ENCODE measurements around the gene MSRB1.

Gene MSRB1

DNA sequence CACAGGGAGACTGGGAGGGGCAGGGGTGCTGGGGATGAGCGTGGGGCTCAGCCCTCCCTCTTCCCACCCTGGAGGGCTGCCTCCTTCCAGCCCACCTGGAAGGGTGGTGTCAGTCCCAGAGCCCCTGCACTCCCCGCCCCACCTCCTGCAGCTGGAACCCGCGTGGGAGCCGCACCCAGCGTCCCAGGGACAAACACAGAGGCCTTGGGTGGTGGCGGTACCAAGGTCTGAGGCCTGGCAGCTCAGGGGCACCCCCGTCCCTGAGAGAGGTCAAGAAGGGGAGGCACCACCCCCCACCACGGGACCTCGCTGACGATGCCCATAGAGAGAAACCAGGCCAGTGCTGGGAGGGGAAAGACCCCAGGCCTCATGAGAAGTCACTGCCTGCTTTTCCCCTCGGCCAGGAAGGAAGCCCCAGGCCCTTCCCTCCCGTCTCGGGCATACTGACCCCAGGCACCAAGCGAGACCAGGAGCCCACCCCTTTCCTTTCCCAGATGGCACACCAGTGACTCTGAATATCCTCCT lies 28.9 kb downstream of the MSRB1 start:
- no peak for TF ChIP-seq HDGF (IDR thresholded peaks at IDR 0.05; ENCODE audit: borderline replicate concordance)
- no peak for TF ChIP-seq FOXK2 (IDR thresholded peaks at IDR 0.05)
- TF ChIP-seq LEF1 (IDR thresholded peaks at IDR 0.05; ENCODE audit: borderline replicate concordance): no peak
- TF ChIP-seq FOXM1 (IDR thresholded peaks at IDR 0.05; ENCODE audit: borderline replicate concordance): no peak
- no peak for TF ChIP-seq ARNT (IDR thresholded peaks at IDR 0.05)
- TF ChIP-seq SUZ12 (IDR thresholded peaks at IDR 0.05): no peak
- no peak for TF ChIP-seq TARDBP (IDR thresholded peaks at IDR 0.05)
- TF ChIP-seq ZNF384 (IDR thresholded peaks at IDR 0.05): no peak
- no peak for TF ChIP-seq CTBP1 (IDR thresholded peaks at IDR 0.05; ENCODE audit: borderline replicate concordance)
- no peak for TF ChIP-seq NFRKB (IDR thresholded peaks at IDR 0.05)
- TF ChIP-seq, protein P1, sequence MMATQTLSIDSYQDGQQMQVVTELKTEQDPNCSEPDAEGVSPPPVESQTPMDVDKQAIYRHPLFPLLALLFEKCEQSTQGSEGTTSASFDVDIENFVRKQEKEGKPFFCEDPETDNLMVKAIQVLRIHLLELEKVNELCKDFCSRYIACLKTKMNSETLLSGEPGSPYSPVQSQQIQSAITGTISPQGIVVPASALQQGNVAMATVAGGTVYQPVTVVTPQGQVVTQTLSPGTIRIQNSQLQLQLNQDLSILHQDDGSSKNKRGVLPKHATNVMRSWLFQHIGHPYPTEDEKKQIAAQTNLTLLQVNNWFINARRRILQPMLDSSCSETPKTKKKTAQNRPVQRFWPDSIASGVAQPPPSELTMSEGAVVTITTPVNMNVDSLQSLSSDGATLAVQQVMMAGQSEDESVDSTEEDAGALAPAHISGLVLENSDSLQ (IDR thresholded peaks at IDR 0.05): no peak
- TF ChIP-seq BHLHE40 (IDR thresholded peaks at IDR 0.05; ENCODE audit: borderline replicate concordance): no peak
- TF ChIP-seq FOXA1 (IDR thresholded peaks at IDR 0.05): no peak
- TF ChIP-seq L3MBTL2 (conservative IDR thresholded peaks at IDR 0.05): no peak
- TF ChIP-seq ELF4 (IDR thresholded peaks at IDR 0.05): no peak
- CTCF ChIA-PET: no interaction called here
- DNase-seq (ENCODE audit: extremely low spot score): no peak
- POLR2A ChIA-PET: interaction anchor here (1.3 kb wide), 1 partner anchor 9 kb away, joined by 4 read pairs; no protein-coding TSS in a partner anchor

DNA sequence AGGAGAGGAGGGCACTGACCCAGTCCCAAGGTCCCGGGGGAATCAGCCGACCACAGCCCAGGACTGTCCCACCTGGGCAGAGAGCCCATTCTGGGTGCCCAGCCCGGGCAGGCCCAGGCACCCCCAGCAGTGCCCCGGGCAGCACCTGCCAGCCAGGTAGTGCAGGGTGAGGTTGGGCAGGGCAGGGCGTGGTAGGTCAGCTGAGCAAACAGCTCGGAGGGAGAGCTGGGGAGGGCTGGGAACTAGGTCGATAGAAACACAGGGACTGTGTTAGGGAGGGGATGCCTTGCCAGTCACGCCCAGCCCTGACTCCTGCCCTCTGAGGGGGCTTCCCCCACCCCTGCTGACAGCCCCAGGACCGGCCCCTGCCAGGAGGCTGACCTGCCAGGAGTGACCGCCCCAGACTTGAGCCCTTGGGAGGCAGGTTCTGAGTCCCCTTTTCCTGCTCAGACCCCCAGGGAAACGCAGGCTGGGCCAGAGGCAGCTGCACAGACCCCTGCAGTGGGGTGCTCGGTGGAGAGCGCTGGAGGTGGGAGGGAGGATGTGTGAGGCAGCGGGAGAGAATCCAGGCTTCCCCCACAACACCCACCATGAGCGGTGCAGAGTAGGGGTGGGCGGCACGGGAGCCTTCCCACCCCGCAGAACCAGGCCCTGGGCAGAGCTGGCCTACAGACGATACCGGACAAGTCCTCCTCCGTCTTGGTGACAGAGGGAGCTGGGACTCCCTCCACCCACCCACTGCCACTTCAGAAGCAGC lies 29.5 kb downstream of the MSRB1 start:
- CTCF ChIA-PET: interaction anchor here (0.6 kb wide), 1 partner anchor 15 kb away, joined by 5 read pairs; no protein-coding TSS in a partner anchor
- POLR2A ChIA-PET: interaction anchor here (1.3 kb wide), 1 partner anchor 10 kb away, joined by 4 read pairs; no protein-coding TSS in a partner anchor
- no peak for DNase-seq (ENCODE audit: extremely low spot score)
- no peak for TF ChIP-seq SP1 (IDR thresholded peaks at IDR 0.05)
- TF ChIP-seq, protein P1 (IDR thresholded peaks at IDR 0.05): no peak
- no peak for TF ChIP-seq ZNF384 (IDR thresholded peaks at IDR 0.05)
- no peak for TF ChIP-seq CTBP1 (IDR thresholded peaks at IDR 0.05; ENCODE audit: borderline replicate concordance)
- TF ChIP-seq FOXK2 (IDR thresholded peaks at IDR 0.05): no peak
- no peak for TF ChIP-seq FOXA1 (IDR thresholded peaks at IDR 0.05)
- no peak for TF ChIP-seq L3MBTL2 (conservative IDR thresholded peaks at IDR 0.05)
- TF ChIP-seq TARDBP (IDR thresholded peaks at IDR 0.05): no peak
- TF ChIP-seq HDGF (IDR thresholded peaks at IDR 0.05; ENCODE audit: borderline replicate concordance): no peak

DNA sequence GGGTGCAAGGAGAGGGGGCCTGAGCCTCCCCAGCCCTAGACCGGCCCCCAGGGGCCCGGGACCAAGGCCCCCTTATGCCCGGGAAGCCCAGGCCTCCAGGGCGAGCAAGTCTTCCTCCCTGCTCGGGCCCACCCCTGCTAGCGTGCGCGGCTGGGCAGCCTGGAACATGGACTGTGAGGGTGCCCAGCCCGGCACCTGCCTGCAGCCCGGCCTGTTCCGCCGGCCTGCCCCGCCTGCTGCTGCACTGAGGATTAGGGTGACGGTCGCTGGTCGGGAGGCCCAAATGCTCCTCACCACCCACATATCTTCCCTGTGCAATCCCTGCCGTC lies 30.8 kb downstream of the MSRB1 start:
- ChIA-PET CTCF (interaction anchor here (0.6 kb wide), 1 partner anchor 17 kb away, joined by 3 read pairs; no protein-coding TSS in a partner anchor), POLR2A (no interaction called here)
- no peak for DNase-seq (ENCODE audit: extremely low spot score)

DNA sequence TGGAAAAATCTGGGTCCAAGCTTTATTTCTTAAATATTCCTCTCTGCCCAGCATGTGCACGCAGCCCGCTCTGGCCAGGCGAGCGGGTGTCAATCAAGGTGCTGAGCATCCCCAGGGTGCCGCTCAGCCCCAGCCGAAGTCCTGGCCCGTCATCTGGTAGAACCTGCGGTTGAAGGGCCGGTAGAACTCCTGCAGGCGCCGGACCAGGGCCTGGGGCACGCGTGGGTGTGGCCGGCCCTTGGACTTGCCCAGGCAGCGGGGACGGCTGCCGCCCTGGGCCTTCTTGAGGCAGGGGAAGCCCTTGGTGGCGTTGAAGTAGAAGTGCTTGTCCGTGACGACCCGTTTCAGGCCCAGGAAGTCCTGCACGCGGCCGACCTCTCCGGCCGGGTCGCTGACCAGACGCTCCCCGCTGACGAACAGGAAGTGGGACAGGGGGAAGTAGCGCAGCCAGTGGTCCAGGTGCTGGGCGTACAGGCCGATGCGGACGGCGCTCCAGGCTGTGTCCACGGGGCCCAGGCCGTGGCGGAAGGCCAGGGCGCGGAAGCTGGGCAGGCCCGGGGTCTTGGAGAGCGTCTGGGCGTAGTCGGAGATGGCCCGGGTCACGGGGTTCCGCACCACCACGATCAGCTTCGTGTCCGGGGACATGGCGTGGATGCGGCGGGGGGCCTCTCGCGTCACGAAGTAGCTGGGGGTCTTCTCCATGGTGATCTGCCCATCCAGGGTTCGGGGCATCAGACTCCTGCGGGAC lies 31.4 kb downstream of the MSRB1 start:
- DNase-seq (ENCODE audit: extremely low spot score): no peak
- CTCF ChIA-PET: interaction anchor here (0.6 to 1.4 kb wide), 2 partner anchors 12 to 18 kb away, joined by 3 read pairs; no protein-coding TSS in a partner anchor
- POLR2A ChIA-PET: no interaction called here
- TF ChIP-seq CTBP1 (IDR thresholded peaks at IDR 0.05; ENCODE audit: borderline replicate concordance) (no peak), FOXK2 (IDR thresholded peaks at IDR 0.05) (no peak), SP1 (IDR thresholded peaks at IDR 0.05) (no peak), NFRKB (IDR thresholded peaks at IDR 0.05) (no peak), BHLHE40 (IDR thresholded peaks at IDR 0.05; ENCODE audit: borderline replicate concordance) (no peak), LEF1 (IDR thresholded peaks at IDR 0.05; ENCODE audit: borderline replicate concordance) (no peak), ZNF384 (IDR thresholded peaks at IDR 0.05) (no peak), FOXA1 (IDR thresholded peaks at IDR 0.05) (no peak), ARNT (IDR thresholded peaks at IDR 0.05) (no peak), L3MBTL2 (conservative IDR thresholded peaks at IDR 0.05) (no peak), ELF4 (IDR thresholded peaks at IDR 0.05) (no peak), HDGF (IDR thresholded peaks at IDR 0.05; ENCODE audit: borderline replicate concordance) (no peak), FOXM1 (IDR thresholded peaks at IDR 0.05; ENCODE audit: borderline replicate concordance) (no peak)
- TF ChIP-seq, protein P1 (IDR thresholded peaks at IDR 0.05): no peak

More for the DNA sequence above, 30.8 kb downstream of the MSRB1 start:
- TF ChIP-seq HDGF (IDR thresholded peaks at IDR 0.05; ENCODE audit: borderline replicate concordance) (no peak), ELF4 (IDR thresholded peaks at IDR 0.05) (no peak), SP1 (IDR thresholded peaks at IDR 0.05) (no peak), SUZ12 (IDR thresholded peaks at IDR 0.05) (no peak), TARDBP (IDR thresholded peaks at IDR 0.05) (no peak), BHLHE40 (IDR thresholded peaks at IDR 0.05; ENCODE audit: borderline replicate concordance) (no peak), FOXK2 (IDR thresholded peaks at IDR 0.05) (no peak), ARNT (IDR thresholded peaks at IDR 0.05) (no peak), FOXM1 (IDR thresholded peaks at IDR 0.05; ENCODE audit: borderline replicate concordance) (no peak), FOXA1 (IDR thresholded peaks at IDR 0.05) (no peak), ZNF384 (IDR thresholded peaks at IDR 0.05) (no peak)

DNA sequence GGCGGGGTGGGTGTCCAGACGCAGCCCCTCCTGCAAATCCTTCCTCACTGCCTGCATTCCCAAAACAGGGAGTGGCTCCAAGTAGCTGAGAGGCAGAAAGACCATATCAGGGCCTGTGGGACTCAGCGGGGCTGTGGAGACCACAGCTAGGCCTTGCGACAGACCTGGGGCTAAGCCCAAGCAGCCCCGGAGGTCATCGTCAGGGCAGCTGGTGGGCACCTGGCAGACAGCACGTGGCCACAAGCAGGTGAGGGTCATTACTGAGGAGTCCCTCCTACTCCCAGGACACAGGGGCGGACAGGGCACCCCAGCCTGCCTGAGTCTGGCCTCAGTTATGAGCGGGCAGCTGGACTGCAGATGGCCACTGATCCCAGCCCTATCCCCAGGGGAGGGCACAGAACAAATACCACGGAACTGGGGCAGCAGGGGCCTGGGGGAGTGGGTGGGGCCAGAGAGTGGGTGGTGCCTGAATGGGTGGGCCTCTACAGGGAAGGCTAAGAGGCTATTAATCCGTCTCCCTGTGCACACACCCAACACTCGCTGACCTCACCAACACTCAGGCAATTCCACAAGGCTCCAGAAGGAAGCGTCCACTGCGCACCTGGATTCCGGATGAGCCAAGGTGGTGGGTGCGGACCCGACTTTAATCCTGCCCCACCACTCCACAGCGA lies 33.3 kb downstream of the MSRB1 start:
- TF ChIP-seq TARDBP (IDR thresholded peaks at IDR 0.05) (no peak), ARNT (IDR thresholded peaks at IDR 0.05) (no peak), BHLHE40 (IDR thresholded peaks at IDR 0.05; ENCODE audit: borderline replicate concordance) (no peak), FOXA1 (IDR thresholded peaks at IDR 0.05) (no peak), LEF1 (IDR thresholded peaks at IDR 0.05; ENCODE audit: borderline replicate concordance) (no peak), NFRKB (IDR thresholded peaks at IDR 0.05) (no peak), ELF4 (IDR thresholded peaks at IDR 0.05) (no peak), ZNF384 (IDR thresholded peaks at IDR 0.05) (no peak), CTBP1 (IDR thresholded peaks at IDR 0.05; ENCODE audit: borderline replicate concordance) (no peak), L3MBTL2 (conservative IDR thresholded peaks at IDR 0.05) (no peak), HDGF (IDR thresholded peaks at IDR 0.05; ENCODE audit: borderline replicate concordance) (no peak), SP1 (IDR thresholded peaks at IDR 0.05) (no peak), FOXK2 (IDR thresholded peaks at IDR 0.05) (no peak), SUZ12 (IDR thresholded peaks at IDR 0.05) (no peak), FOXM1 (IDR thresholded peaks at IDR 0.05; ENCODE audit: borderline replicate concordance) (no peak)
- TF ChIP-seq, protein P1 (IDR thresholded peaks at IDR 0.05): no peak
- no peak for DNase-seq (ENCODE audit: extremely low spot score)
- CTCF ChIA-PET: interaction anchor here (0.5 to 1.4 kb wide), 2 partner anchors 14 to 32 kb away, joined by 3 read pairs; no protein-coding TSS in a partner anchor
- POLR2A ChIA-PET: no interaction called here

Measured in HEK293T (cell line).